ENCODE results near the gene MYMK.

MYMK gene

GRCh38 chr9:133534346-133535291 is 9.9 kb upstream of the MYMK start, which contains the start of gene ADAMTSL2:
Gene ADAMTSL2 (plus strand): TSS chr9:133534704. CDS start chr9:133536713, 2,009 bp downstream.
- DNase-seq: peak; percentile 96

- no peak for DNase-seq
Measured at GRCh38 chr9:133533857-133534256, 9.1 kb upstream of the MYMK start.

GRCh38 chr9:133532937-133533668 is 8.3 kb upstream of the MYMK start:
- peak; percentile 64 for DNase-seq

GRCh38 chr9:133531293-133531692 is 6.5 kb upstream of the MYMK start:
- DNase-seq: no peak

- no peak for DNase-seq
Measured at GRCh38 chr9:133529874-133530273, 5.1 kb upstream of the MYMK start.

GRCh38 chr9:133529457-133529856 is 4.7 kb upstream of the MYMK start:
- no peak for DNase-seq

- DNase-seq: peak; percentile 74
Measured at GRCh38 chr9:133528876-133529241, 4.1 kb upstream of the MYMK start.

GRCh38 chr9:133528001-133528875 is 3.5 kb upstream of the MYMK start:
- DNase-seq: peak; percentile 46

- DNase-seq: no peak
Measured at GRCh38 chr9:133527444-133527920, 2.7 kb upstream of the MYMK start.

- no peak for DNase-seq
Measured at GRCh38 chr9:133526721-133527321, 2.1 kb upstream of the MYMK start.

- no peak for DNase-seq
Measured at GRCh38 chr9:133525677-133526076, 918 bp upstream of the MYMK start.

- no peak for DNase-seq
Measured at GRCh38 chr9:133524146-133524545, 613 bp downstream of the MYMK start.

GRCh38 chr9:133523106-133523505 is 1.7 kb downstream of the MYMK start:
- no peak for DNase-seq

GRCh38 chr9:133522073-133522910 is 2.5 kb downstream of the MYMK start:
- DNase-seq: peak; percentile 93

GRCh38 chr9:133521122-133522072 is 3.4 kb downstream of the MYMK start:
- peak; percentile 93 for DNase-seq

GRCh38 chr9:133520121-133520835 is 4.5 kb downstream of the MYMK start:
- DNase-seq: no peak

- DNase-seq: no peak
Measured at GRCh38 chr9:133519693-133520092, 5.1 kb downstream of the MYMK start.

GRCh38 chr9:133518706-133519449 is 5.9 kb downstream of the MYMK start:
- DNase-seq: no peak

GRCh38 chr9:133518200-133518599 is 6.6 kb downstream of the MYMK start:
- peak; percentile 39 for DNase-seq
